ENCODE data around the gene SYVN1.
"Not testable (repeated sequence)": the region's sequence is repeated elsewhere in the genome, so short reads cannot be mapped to it uniquely, and the experiment has no call there.

The SYVN1 gene

DNA sequence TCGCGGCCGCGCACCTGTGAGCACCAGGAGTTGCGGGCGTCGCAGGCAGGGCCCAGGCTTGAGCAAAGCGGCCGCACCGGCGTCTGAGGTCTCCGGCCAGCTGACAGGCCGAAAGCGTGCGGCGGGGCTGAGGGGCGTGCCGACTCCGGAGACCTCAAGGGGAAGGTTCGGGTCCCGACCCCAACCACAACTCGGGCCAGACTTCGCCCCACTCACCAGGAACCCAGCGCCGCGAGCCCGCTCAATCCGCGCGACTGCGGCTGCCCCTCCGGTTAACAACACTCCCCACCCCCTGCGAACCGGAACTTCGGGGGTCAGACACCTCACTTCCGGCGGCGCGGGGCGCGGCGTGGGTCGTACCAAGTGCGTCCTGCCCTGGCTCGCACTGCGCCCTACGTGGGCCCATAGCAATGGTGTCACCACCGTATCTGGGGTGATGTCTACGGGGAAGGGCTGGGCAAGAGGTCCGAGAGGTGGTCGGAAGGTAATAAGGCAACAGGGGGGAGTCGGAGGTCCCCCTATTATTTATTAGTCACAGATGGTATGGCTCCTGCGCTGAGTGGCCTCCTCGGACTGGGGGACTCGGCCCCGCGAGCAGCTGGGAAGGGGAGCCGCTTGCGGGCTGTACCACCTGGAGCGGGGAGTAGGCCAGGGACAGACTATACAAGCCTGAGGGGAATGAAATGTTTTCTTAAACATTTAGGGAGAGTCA lies at the start of gene SYVN1:
Gene SYVN1, minus strand, starts transcription at position 280 of the 712 bp plus-strand sequence. CDS start 918 bp downstream, outside the sequence.
- peak; percentile 88 for DNase-seq (ENCODE audit: low read depth)

DNA sequence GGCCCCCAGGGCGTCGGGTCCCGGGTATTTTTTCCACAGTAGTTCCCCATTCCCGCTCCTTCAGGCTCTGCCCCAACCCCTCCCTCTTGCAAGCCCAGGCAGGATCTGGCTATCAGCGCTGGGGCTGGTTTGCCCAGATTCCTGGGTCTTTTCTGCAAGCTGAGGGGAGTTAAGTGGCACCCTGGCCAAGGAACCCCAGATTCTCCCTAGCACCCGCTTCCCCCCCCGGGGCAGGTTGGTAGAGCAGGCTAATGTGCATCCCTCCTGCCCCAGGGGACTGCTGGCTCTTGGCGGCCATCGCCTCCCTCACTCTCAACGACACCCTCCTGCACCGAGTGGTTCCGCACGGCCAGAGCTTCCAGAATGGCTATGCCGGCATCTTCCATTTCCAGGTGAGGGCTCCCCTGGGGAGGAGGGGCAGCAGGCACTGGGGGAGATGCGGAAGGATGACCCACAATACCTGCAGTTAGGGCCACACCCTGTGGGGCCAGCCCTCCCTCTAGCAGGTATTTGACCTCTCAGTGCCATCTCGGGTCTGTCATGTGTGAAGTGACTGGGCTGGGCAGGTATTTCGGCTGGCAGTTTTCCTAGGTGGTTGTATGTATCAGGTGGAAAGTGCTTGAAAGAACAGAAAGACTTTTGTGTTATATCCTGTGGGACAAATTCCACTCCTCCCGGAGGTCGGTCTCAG lies 49.0 kb upstream of the SYVN1 start:
- no peak for DNase-seq (ENCODE audit: low read depth)

DNA sequence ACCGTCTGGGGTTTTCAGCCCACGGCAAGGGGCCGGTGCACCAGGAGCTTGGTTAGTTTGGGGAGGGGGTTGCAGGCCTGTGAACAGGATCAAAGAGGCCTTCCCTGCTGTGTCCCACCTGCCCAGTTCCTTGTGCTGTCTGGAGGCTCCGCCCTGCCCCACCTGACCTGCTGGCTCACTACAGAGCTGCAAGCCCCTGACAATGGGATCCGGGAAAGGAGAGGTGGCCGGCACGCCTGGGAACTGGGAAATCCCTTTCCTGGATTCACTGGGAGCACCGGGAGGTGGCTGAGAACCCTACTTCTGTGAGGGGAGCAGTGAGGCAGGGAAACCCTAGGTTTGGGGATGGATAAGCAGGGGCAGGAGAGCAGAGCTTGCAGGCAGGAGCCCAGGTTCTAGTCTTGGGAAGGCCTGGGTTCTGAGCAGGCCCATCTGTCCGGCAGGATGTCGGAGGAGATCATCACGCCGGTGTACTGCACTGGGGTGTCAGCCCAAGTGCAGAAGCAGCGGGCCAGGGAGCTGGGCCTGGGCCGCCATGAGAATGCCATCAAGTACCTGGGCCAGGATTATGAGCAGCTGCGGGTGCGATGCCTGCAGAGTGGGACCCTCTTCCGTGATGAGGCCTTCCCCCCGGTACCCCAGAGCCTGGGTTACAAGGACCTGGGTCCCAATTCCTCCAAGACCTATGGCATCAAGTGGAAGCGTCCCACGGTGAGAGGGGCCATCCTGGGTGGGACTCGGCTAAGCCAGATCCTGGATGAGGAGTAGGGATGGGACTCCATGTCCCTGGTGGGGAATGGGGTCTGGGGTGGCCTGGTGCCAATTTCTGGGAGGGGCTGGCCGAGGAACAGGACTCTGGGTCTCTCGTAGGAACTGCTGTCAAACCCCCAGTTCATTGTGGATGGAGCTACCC lies 48.2 kb upstream of the SYVN1 start:
- no peak for DNase-seq (ENCODE audit: low read depth)

GRCh38 chr11:65181569-65182257 lies 47.4 kb upstream of the SYVN1 start, which contains the start of gene CAPN1:
CAPN1 (plus strand) TSS chr11:65181928; CDS start chr11:65182702, 774 bp downstream.
- peak; percentile 57 for DNase-seq (ENCODE audit: low read depth)

GRCh38 chr11:65180877-65181568 lies 46.7 kb upstream of the SYVN1 start:
- DNase-seq (ENCODE audit: low read depth), result peak; percentile 34

DNA sequence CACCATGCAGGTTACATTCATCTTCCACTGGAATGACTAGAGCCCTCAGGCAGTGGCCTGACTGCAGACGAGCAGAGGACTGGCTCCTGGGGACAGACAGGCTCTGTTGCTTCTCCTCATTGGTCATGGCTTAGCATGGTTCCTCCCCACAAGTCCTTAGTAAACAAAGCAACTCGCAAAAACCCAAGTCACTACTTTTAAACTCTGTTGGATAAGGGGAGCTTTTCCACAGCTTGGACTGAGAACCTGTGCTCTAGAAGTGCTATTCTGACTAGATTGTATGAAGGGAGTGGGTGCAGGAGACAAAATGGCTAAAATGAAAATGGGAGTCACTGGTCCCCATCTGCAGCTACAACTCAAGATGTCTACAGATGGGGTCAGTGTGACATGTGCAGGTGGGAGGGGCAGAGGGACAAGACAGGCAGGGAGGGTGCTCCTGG lies 40.3 kb upstream of the SYVN1 start:
- DNase-seq (ENCODE audit: low read depth), result not testable (repeated sequence)

DNA sequence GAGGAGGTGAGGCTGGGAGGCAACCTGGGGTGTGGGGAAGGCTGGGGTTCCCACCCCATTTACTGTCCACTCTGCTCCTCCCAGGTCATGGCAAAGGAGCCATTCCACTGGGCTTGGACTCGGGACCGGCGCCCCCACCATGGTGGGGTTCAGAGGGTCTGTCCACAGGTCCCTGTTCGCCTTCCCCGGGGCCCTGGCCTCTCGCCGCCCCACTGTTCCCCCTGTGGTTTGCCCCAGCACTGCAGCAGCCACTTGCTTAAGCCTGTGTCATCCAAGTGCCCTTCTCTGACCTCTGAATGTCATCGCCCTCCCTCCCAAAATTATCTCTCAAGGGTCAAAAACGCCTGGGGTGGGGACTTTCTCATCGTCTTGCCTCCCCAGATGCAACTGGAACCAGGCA lies 38.3 kb upstream of the SYVN1 start:
- no peak for DNase-seq (ENCODE audit: low read depth)

DNA sequence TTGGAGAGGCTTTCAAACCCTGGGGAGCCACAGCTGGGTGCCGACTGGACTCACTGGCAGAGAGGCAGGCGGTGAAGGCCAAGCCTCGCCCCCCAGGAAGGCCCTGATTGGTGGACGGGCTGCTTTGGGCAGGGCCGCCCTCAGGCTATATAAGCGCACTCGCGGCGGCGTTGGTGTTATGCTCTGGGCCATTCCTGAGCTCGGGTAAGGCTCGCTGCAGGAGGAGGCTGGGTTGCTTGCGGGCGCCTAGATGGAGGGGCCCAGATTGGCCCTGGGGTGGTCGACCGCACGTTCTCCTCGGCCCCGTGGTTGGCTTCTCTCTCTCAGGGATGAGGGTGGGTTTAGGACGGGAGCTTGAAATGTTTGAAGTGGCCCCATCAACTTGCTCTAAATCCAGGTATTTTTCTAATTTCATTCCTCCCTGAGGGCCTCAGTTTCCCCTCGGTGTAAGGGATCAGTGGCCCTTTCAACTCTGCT lies 35.8 kb upstream of the SYVN1 start, which contains the start of gene SPDYC:
Gene SPDYC, plus strand, starts transcription at position 176 of the 477 bp plus-strand sequence. CDS start 1,125 bp downstream, outside the sequence.
- no peak for DNase-seq (ENCODE audit: low read depth)

DNA sequence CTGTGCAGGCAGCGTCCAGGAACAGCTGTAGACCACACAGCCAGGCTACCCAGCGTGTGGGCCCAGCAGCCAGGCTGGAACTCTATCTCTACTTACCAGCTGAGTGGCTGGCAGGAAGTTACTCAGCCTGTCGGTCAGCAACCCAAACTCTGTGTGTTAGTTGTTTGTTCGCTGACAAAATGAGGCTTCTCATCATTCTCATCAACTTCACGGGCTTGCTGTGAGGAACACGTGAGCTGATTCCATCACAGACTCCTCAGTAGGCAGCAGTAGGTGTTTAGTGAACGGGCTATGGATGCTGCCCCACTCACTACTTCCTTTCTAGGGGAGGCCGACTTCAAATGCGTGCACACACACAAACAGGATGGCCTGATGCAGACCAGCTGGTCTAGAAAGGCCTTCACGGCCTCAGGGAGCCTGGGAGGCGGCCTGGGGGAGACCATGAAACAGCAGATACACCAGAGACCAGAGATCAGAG lies 34.9 kb upstream of the SYVN1 start:
- DNase-seq (ENCODE audit: low read depth), result no peak

- DNase-seq (ENCODE audit: low read depth), result no peak
These were observed 33.3 kb upstream of the SYVN1 start for GRCh38 chr11:65167656-65168055.

- DNase-seq (ENCODE audit: low read depth), result no peak
These were observed 32.6 kb upstream of the SYVN1 start for GRCh38 chr11:65166893-65167292.

DNA sequence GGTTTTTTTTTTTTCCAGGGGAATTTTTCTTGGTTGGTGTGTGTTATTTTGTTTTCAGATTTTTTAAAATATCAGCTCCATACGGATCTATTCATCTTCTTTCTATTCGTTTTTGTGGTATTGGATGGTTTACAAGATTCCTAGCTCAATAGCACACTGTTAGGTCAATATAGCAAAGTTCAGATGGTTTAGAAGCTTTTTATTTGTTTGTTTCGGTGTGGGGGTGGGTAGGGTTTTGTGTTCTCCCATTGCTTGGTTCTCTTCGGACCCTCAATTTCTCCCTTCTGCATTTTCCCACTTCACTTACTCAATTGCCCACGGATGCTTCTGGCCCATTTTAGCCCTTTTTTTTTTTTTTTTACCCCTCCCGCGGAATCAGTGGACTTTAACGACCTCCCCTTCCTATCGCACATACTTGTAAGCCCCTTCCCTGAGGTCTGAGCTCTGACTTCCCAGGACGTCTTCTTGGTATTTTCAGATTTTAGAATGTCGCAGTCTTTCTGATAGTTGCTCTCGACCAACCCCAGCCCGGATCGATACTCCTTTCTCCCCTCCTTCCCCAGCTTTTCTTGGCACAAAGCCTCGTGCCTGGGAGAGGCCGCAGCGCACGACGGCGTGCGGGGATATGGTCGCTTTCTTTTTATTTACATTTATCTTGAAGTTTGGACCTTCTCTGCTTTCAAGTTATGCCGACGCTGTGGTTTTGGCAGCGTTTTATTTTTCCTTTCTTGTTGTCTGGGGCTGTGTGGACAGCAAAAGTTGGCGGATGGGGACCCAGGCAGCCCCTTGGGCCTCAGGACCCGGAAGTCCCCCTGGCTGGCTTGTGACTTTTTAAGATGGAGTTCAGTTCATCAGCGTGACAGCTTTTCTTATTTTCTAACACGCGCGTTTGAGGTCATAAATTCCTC lies 31.3 kb upstream of the SYVN1 start:
- DNase-seq (ENCODE audit: low read depth), result no peak

GRCh38 chr11:65163684-65164083 lies 29.4 kb upstream of the SYVN1 start:
- no peak for DNase-seq (ENCODE audit: low read depth)

- no peak for DNase-seq (ENCODE audit: low read depth)
These were observed 26.3 kb upstream of the SYVN1 start for GRCh38 chr11:65160643-65161042.

DNA sequence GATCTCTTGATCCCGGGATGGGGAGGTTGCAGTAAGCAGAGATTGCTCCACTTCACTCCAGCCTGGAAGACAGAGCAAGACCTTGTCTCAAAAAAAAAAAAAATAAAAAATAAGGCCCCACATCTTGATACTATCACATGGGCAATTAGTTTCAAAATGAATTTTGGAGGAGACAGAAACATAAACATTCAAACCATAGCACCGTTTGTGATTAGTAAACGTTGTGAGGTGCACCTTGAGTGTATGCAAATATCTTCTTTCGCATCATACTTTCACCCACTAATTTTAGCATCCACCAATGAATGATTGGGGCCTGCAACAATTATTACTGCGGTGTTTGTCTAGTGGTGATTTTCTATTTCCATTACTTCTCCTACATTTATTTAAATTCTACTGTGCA lies 24.7 kb upstream of the SYVN1 start:
- DNase-seq (ENCODE audit: low read depth), result no peak

GRCh38 chr11:65157336-65157735 lies 23.0 kb upstream of the SYVN1 start:
- DNase-seq (ENCODE audit: low read depth), result no peak

DNA sequence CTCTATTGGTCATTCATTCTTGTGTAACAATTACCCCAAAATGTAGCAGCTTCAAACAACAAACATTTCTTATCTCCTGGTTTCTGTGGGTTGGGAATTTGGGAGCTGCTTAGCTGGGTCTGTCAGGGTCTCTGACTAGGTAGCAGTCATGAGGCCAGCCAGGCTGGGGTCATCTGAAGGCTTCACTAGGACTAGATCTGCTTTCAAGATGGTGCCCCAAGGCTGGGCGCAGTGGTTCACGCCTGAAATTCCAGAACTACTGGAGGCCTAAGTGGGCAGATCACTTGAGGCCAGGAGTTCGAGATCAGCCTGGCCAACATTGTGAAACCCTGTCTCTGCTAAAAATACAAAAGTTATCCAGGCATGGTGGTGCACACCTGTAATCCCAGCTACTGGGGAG lies 22.6 kb upstream of the SYVN1 start:
- no peak for DNase-seq (ENCODE audit: low read depth)

DNA sequence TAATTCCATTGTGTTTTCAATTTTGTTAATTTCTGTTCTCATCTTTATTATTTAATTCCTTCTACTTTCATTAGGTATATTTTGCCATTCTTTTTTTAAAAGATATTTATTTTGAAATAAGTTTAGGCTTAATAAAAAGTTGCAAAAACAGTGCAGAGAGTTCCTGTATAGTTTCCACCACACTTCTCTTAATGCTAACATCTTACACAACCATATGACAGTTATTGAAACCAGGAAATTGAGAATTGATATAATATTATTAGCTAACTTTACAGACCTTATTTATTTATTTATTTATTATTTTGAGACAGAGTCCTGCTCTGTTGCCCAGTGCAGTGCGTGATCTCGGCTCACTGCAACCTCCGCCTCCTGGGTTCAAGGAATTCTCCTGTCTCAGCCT lies 21.9 kb upstream of the SYVN1 start:
- no peak for DNase-seq (ENCODE audit: low read depth)

DNA sequence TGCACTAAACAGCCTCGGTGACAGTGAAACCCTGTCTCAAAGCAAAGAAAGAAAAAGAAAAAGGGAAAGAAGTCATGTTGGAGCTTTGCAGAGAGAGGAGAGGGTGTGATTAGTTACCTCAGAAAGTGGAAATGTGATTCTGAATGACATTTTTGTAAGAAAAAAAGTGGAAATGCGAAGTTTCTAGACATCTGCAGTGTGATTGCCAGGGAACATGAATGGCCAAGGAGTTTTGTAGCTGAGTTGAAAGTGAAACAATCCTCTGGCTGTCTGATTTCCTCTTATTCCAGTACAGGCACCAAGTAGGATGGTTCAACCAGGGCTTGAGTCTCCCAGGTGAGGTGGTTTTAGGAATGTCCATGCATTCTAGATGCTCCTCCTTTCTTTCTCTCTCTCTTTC lies 17.8 kb upstream of the SYVN1 start:
- DNase-seq (ENCODE audit: low read depth), result no peak

Measured in stimulated activated CD4-positive, alpha-beta T cell treated with anti-CD3 and anti-CD28 coated beads, Interleukin-2, amount 100 ng/mL, for 4 hours (primary cell).